Measurements from ENCODE around the gene LGALS7B. TPM values are rescaled to one million over a fixed set of nuclear protein-coding genes. Genes with fewer than 3 reads are reported as not detected.
"Not testable (repeated sequence)": the region's sequence is repeated elsewhere in the genome, so short reads cannot be mapped to it uniquely, and the experiment has no call there.

Gene LGALS7B
- polyA plus RNA-seq, 3 donors: 1.4 TPM; not detected in 1

GRCh38 chr19:38793671-38794070 is 4.7 kb downstream of the LGALS7B start:
- DNase-seq (ENCODE audit: low read depth in 3 of 3, low spot score in 2 of 3): no peak

GRCh38 chr19:38795549-38795948 is 6.5 kb downstream of the LGALS7B start:
- DNase-seq (ENCODE audit: low read depth in 3 of 3, low spot score in 2 of 3): no peak

GRCh38 chr19:38796154-38796553 is 7.2 kb downstream of the LGALS7B start:
- DNase-seq (ENCODE audit: low read depth in 3 of 3, low spot score in 2 of 3): no peak

GRCh38 chr19:38797781-38798180 is 8.8 kb downstream of the LGALS7B start:
- DNase-seq (ENCODE audit: low read depth in 3 of 3, low spot score in 2 of 3): not testable (repeated sequence)

GRCh38 chr19:38799104-38799503 is 10.1 kb downstream of the LGALS7B start:
- DNase-seq (ENCODE audit: low read depth in 3 of 3, low spot score in 2 of 3): no peak

- DNase-seq (ENCODE audit: low read depth in 3 of 3, low spot score in 2 of 3): no peak
Measured at GRCh38 chr19:38800577-38801347, 11.8 kb downstream of the LGALS7B start.

GRCh38 chr19:38801359-38802095 is 12.5 kb downstream of the LGALS7B start:
- no peak for DNase-seq (ENCODE audit: low read depth in 3 of 3, low spot score in 2 of 3)

GRCh38 chr19:38803543-38803942 is 14.5 kb downstream of the LGALS7B start:
- no peak for DNase-seq (ENCODE audit: low read depth in 3 of 3, low spot score in 2 of 3)

GRCh38 chr19:38805180-38805579 is 16.2 kb downstream of the LGALS7B start:
- no peak for DNase-seq (ENCODE audit: low read depth in 3 of 3, low spot score in 2 of 3)

- no peak for DNase-seq (ENCODE audit: low read depth in 3 of 3, low spot score in 2 of 3)
Measured at GRCh38 chr19:38806371-38806770, 17.4 kb downstream of the LGALS7B start.

- DNase-seq (ENCODE audit: low read depth in 3 of 3, low spot score in 2 of 3): not testable (repeated sequence)
Measured at GRCh38 chr19:38807374-38808098, 18.5 kb downstream of the LGALS7B start.

- DNase-seq (ENCODE audit: low read depth in 3 of 3, low spot score in 2 of 3): no peak
Measured at GRCh38 chr19:38808741-38809140, 19.7 kb downstream of the LGALS7B start.

GRCh38 chr19:38809592-38810252 is 20.7 kb downstream of the LGALS7B start:
- no peak for DNase-seq (ENCODE audit: low read depth in 3 of 3, low spot score in 2 of 3)

GRCh38 chr19:38812009-38812840 is 23.2 kb downstream of the LGALS7B start:
- DNase-seq (ENCODE audit: low read depth in 3 of 3, low spot score in 2 of 3): no peak

- DNase-seq (ENCODE audit: low read depth in 3 of 3, low spot score in 2 of 3): no peak
Measured at GRCh38 chr19:38812841-38813320, 23.9 kb downstream of the LGALS7B start, which contains the start of gene LGALS4. TSS of gene LGALS4 (minus strand) at chr19:38812945. CDS start at chr19:38812886, 59 bp downstream.

- DNase-seq (ENCODE audit: low read depth in 3 of 3, low spot score in 2 of 3): no peak
Measured at GRCh38 chr19:38813323-38813722, 24.3 kb downstream of the LGALS7B start.

GRCh38 chr19:38813932-38814331 is 24.9 kb downstream of the LGALS7B start:
- DNase-seq (ENCODE audit: low read depth in 3 of 3, low spot score in 2 of 3): not testable (repeated sequence)

- DNase-seq (ENCODE audit: low read depth in 3 of 3, low spot score in 2 of 3): no peak
Measured at GRCh38 chr19:38815059-38816001, 26.3 kb downstream of the LGALS7B start.
